PC-9 (cell line): Measurements from ENCODE around the gene CCDC86.

Experiments
- CTCF ChIP-seq: fragments of 200-600 bp; sonication (generic); conservative IDR thresholded peaks from 2 replicates; pipeline ENCODE4 v1.6.1; 2017; ENCODE audit warnings: mixed run types, antibody characterized with exemption, mild to moderate bottlenecking, moderate library complexity
- EZH2 ChIP-seq: fragments of 200-600 bp; sonication (generic); IDR thresholded peaks from 2 replicates; pipeline ENCODE4 v1.8.0; 2017; ENCODE audit warnings: antibody characterized with exemption, low read depth

- TF ChIP-seq CTCF: no peak
- no peak for TF ChIP-seq EZH2
These were observed 1.2 kb upstream of the CCDC86 start for GRCh38 chr11:60840470-60841430.
